ENCODE results near the gene ZNF575.
A peak's percentile ranks its signal among the peaks of the same experiment; 100 is the strongest.

GRCh38 chr19:43534816-43535761 lies 2.1 kb downstream of the ZNF575 start:
- TF ChIP-seq HMGA2 (CRISPR knock-in tag; IDR thresholded peaks at IDR 0.05) (no peak), CTCF (IDR thresholded peaks at IDR 0.05) (peak; percentile 41; the same call in 1 of the 2 replicates), ZNF219 (CRISPR knock-in tag; IDR thresholded peaks at IDR 0.05; ENCODE audit: borderline replicate concordance) (no peak), NFYB (CRISPR knock-in tag; conservative IDR thresholded peaks at IDR 0.05; ENCODE audit: low read depth) (no peak), SP1 (CRISPR knock-in tag; conservative IDR thresholded peaks at IDR 0.05) (no peak), SMAD4 (CRISPR knock-in tag; IDR thresholded peaks at IDR 0.05) (no peak)

Measured in WTC11 (cell line).